PC-3 (cell line): Measurements from ENCODE around the gene DDIAS. TPM values are rescaled to one million over a fixed set of nuclear protein-coding genes. Genes with fewer than 3 reads are reported as not detected.

Source experiments
- ATAC-seq: fragments of 200-7000 bp; cut with Tn5 transposase; 2 replicates; pipeline ENCODE4 v1.9.1; 2020; ENCODE audit warnings: mild to moderate bottlenecking, moderate library complexity
- BruUV-seq: library from RNA; stranded (reverse); fragments of 400-500 nt; replicated peaks from 2 replicates; lab custom pipeline; 2021; lab: Mats Ljungman, UMichigan
- CTCF ChIA-PET: fragments of 300-600 bp; sonication (Branson Sonifier 250); formaldehyde crosslinking; loops from one replicate; lab custom pipeline; 2022; ENCODE audit warnings: antibody characterized with exemption; lab: Charles Lee
- POLR2A ChIA-PET: fragments of 300-600 bp; sonication (Branson Sonifier 250); formaldehyde crosslinking; loops from one replicate; lab custom pipeline; 2022; ENCODE audit warnings: antibody characterized with exemption; ENCODE audit not compliant: unreplicated experiment; lab: Charles Lee
- DNase-seq: peaks from one replicate; pipeline ENCODE4 v3.0.0-alpha.2; 2015
- H2AFZ ChIP-seq: fragments of 300-600 bp; sonication (generic); 2 replicates; pipeline ENCODE4 v1.6.0; 2016; ENCODE audit warnings: antibody characterized with exemption, low read length
- H3F3A ChIP-seq: fragments of 300-600 bp; sonication (generic); one replicate; pipeline ENCODE4 v1.6.0; 2017; ENCODE audit warnings: antibody characterized with exemption, low read length, control low read depth, mild to moderate bottlenecking; ENCODE audit not compliant: unreplicated experiment
- H3K27ac ChIP-seq: fragments of 300-600 bp; sonication (generic); 2 replicates; pipeline ENCODE4 v1.5.1; 2016; ENCODE audit warnings: mild to moderate bottlenecking, low read length
- H3K27me3 ChIP-seq: fragments of 300-600 bp; sonication (generic); 2 replicates; pipeline ENCODE4 v1.6.1; 2016; ENCODE audit warnings: low read length, mixed read lengths
- H3K36me3 ChIP-seq: fragments of 300-600 bp; sonication (generic); 2 replicates; pipeline ENCODE4 v1.6.1; 2016; ENCODE audit warnings: low read depth, mixed run types, low read length, mixed read lengths
- H3K4me1 ChIP-seq: fragments of 300-600 bp; sonication (generic); 2 replicates; pipeline ENCODE4 v1.5.1; 2016; ENCODE audit warnings: low read length; ENCODE audit not compliant: insufficient read depth
- H3K4me2 ChIP-seq: fragments of 300-600 bp; sonication (generic); 2 replicates; pipeline ENCODE4 v1.6.0; 2016; ENCODE audit warnings: low read length
- H3K4me3 ChIP-seq: fragments of 300-600 bp; sonication (generic); 2 replicates; pipeline ENCODE4 v1.5.1; 2016; ENCODE audit warnings: mild to moderate bottlenecking, low read length, mixed read lengths
- H3K79me2 ChIP-seq: fragments of 300-600 bp; sonication (generic); 2 replicates; pipeline ENCODE4 v1.6.1; 2017; ENCODE audit warnings: low read length, mixed read lengths
- H3K9ac ChIP-seq: fragments of 300-600 bp; sonication (generic); 2 replicates; pipeline ENCODE4 v1.6.0; 2016; ENCODE audit warnings: mild to moderate bottlenecking, low read length
- H3K9me2 ChIP-seq: fragments of 300-600 bp; sonication (generic); replicated peaks from 2 replicates; pipeline ENCODE4 v1.6.1; 2016; ENCODE audit warnings: mixed run types, low read length, mixed read lengths
- H3K9me3 ChIP-seq: fragments of 300-600 bp; sonication (generic); 2 replicates; pipeline ENCODE4 v1.6.1; 2016; ENCODE audit warnings: low read length, mixed read lengths
- H4K20me1 ChIP-seq: fragments of 300-600 bp; sonication (generic); 2 replicates; pipeline ENCODE4 v1.6.1; 2016; ENCODE audit warnings: low read length, mixed read lengths
- EZH2 ChIP-seq: fragments of 300-600 bp; sonication (generic); IDR thresholded peaks from one replicate; pipeline ENCODE4 v1.6.1; 2017; ENCODE audit warnings: antibody characterized with exemption, mild to moderate bottlenecking, low read length; ENCODE audit not compliant: unreplicated experiment
- EZH2phosphoT487 ChIP-seq: fragments of 300-600 bp; sonication (generic); IDR thresholded peaks from 2 replicates; pipeline ENCODE4 v1.6.1; 2018; ENCODE audit warnings: mild to moderate bottlenecking, antibody characterized with exemption, low read length, borderline replicate concordance
- intact Hi-C: fragments of 100-400 bp; cut with micrococcal nuclease; formaldehyde crosslinking; loops from 2 replicates; pipeline ENCODE4 v1.9.0; 2023
- total RNA-seq: library from RNA; depleted of rRNA; stranded (reverse); fragments of >200 nt; gene quantifications from 2 replicates; pipeline ENCODE4 v1.2.3, GENCODE V29; 2014
- TF ChIP-seq, protein P1 (sequence below): fragments of 300-600 bp; sonication (generic); conservative IDR thresholded peaks from 2 replicates; pipeline ENCODE4 v1.5.1; 2017; ENCODE audit warnings: antibody characterized with exemption, low read depth, mild to moderate bottlenecking, low read length

The DDIAS gene
- total RNA-seq, 1 experiment from 2014 or later = 24.9 TPM

DNA sequence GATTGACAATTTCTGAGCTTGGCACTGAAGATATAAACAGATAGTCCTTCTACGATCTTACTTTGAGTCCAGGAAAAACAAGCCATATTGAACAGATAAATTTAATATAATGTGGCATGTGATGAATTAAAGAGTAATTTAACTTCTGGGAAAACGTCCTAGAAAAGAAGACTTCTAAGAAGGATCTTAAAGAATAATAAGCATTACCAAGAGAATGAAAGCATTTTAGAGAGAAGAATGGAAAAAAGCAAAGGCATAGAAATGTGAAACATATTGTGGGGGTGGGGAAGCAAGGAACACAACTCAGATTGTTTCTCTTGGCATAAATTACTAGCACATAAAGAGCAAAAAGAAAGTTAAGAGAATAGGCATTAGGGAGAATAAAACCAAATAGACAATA, 5.4 kb downstream of the DDIAS start:
- no peak for TF ChIP-seq EZH2phosphoT487
- H3K4me2 ChIP-seq = no peak overlapping the region
- H3K4me3 ChIP-seq = no peak overlapping the region
- intact Hi-C loops = loop anchor here (1.0 to 5.0 kb wide), 5 partner anchors 20 to 343 kb away; partner anchors contain the start of gene RAB30
- H3K9me3 ChIP-seq = peaks cover 7% of the 10 kb centered on the region; the same call in 1 of the 2 replicates
- H3F3A ChIP-seq = no peaks in the 10 kb centered on the region
- H3K27ac ChIP-seq = no peak overlapping the region
- peaks cover 18% of the 10 kb centered on the region for H3K4me1 ChIP-seq
- H3K27me3 ChIP-seq = no peaks in the 10 kb centered on the region
- no peak overlapping the region for H3K9ac ChIP-seq
- H3K9me2 ChIP-seq = no peaks in the 10 kb centered on the region
- ATAC-seq (no peak), DNase-seq (no peak)
- no TSS peak for BruUV-seq
- CTCF ChIA-PET = no interaction called here
- H3K79me2 ChIP-seq = peaks cover 90% of the 10 kb centered on the region
- H2AFZ ChIP-seq = no peak overlapping the region
- H3K36me3 ChIP-seq = peaks cover 10% of the 10 kb centered on the region
- 0 out of 2 replicates have a peak, but pooled peaks cover 3% of the 10 kb centered on the region for H4K20me1 ChIP-seq
- POLR2A ChIA-PET = no interaction called here

DNA sequence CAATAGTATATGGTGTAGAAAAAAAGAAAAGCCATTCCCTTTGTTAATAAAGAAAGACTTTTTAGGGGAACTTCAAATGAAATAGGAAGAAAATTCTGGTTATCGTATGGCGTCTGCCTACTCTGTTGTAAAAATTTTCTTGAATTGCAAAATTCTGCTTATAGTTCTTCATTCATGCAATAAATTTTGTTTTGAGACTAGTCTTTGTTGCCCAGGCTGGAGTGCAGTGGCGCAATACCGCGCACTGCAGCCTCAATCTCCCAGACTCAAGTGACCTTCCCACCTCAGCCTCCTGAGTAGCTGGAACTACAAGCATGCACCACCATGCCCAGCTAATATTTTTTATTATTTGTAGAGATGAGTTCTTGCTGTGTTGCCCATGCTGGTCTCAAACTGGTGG, 5.8 kb downstream of the DDIAS start:
- Histone ChIP-seq H2AFZ (no peak overlapping the region), H4K20me1 (0 out of 2 replicates have a peak, but pooled peaks cover 3% of the 10 kb centered on the region), H3K4me2 (no peak overlapping the region), H3K27ac (no peak overlapping the region), H3K4me1 (peaks cover 17% of the 10 kb centered on the region), H3K36me3 (peaks cover 14% of the 10 kb centered on the region), H3K9ac (no peak overlapping the region), H3F3A (no peaks in the 10 kb centered on the region), H3K9me3 (peaks cover 7% of the 10 kb centered on the region; the same call in 1 of the 2 replicates), H3K79me2 (peaks cover 89% of the 10 kb centered on the region), H3K9me2 (no peaks in the 10 kb centered on the region), H3K4me3 (no peak overlapping the region), H3K27me3 (no peaks in the 10 kb centered on the region)
- intact Hi-C loops = loop anchor here (2.0 to 5.0 kb wide), 2 partner anchors 179 to 275 kb away; no protein-coding TSS in a partner anchor
- TF ChIP-seq EZH2 (no peak), EZH2phosphoT487 (no peak)
- TF ChIP-seq, protein P1, sequence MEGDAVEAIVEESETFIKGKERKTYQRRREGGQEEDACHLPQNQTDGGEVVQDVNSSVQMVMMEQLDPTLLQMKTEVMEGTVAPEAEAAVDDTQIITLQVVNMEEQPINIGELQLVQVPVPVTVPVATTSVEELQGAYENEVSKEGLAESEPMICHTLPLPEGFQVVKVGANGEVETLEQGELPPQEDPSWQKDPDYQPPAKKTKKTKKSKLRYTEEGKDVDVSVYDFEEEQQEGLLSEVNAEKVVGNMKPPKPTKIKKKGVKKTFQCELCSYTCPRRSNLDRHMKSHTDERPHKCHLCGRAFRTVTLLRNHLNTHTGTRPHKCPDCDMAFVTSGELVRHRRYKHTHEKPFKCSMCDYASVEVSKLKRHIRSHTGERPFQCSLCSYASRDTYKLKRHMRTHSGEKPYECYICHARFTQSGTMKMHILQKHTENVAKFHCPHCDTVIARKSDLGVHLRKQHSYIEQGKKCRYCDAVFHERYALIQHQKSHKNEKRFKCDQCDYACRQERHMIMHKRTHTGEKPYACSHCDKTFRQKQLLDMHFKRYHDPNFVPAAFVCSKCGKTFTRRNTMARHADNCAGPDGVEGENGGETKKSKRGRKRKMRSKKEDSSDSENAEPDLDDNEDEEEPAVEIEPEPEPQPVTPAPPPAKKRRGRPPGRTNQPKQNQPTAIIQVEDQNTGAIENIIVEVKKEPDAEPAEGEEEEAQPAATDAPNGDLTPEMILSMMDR = no peak
- ChIA-PET CTCF (no interaction called here), POLR2A (no interaction called here)
- no TSS peak for BruUV-seq
- ATAC-seq = no peak
- DNase-seq = no peak

DNA sequence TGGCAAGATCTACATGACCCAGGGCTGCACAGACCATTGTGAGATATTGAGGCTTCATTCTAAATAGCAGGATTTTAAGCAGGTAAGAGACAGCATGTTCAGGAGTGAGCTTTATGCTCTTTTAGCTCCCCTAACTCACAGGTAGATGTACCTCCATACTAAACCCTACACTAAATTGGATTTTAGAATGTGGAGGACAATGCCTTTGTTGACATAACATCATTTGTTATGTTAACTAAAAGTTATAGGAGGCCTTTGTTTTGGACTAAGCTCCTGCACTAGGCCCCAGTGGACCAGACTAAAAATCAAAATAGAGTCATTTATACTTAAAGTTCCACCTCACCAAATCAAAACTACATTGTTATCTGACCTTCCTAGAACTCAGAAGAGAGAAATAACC, 6.8 kb downstream of the DDIAS start:
- H3K4me1 ChIP-seq = peaks cover 8% of the 10 kb centered on the region; the same call in 1 of the 2 replicates
- peaks cover 79% of the 10 kb centered on the region for H3K79me2 ChIP-seq
- ATAC-seq = no peak
- ChIA-PET POLR2A (no interaction called here), CTCF (no interaction called here)
- no peaks in the 10 kb centered on the region for H3K9me2 ChIP-seq
- H3K27me3 ChIP-seq = no peaks in the 10 kb centered on the region
- no peak for DNase-seq
- peaks cover 7% of the 10 kb centered on the region; the same call in 1 of the 2 replicates for H3K9me3 ChIP-seq
- intact Hi-C loops = loop anchor here (5.0 kb wide), 1 partner anchor 274 kb away; no protein-coding TSS in a partner anchor
- H3K4me3 ChIP-seq = no peak overlapping the region
- peaks cover 14% of the 10 kb centered on the region for H3K36me3 ChIP-seq
- no TSS peak for BruUV-seq
- H2AFZ ChIP-seq = no peak overlapping the region
- H3K4me2 ChIP-seq = no peak overlapping the region
- H3F3A ChIP-seq = no peaks in the 10 kb centered on the region
- no peak overlapping the region for H3K9ac ChIP-seq
- TF ChIP-seq EZH2 (no peak), EZH2phosphoT487 (no peak)
- TF ChIP-seq, protein P1 = no peak
- H4K20me1 ChIP-seq = 0 out of 2 replicates have a peak, but pooled peaks cover 3% of the 10 kb centered on the region
- no peak overlapping the region for H3K27ac ChIP-seq
